Uterus (tissue), 4 donors: ENCODE measurements around the gene PPM1G. TPM values are rescaled to one million over a fixed set of nuclear protein-coding genes. Genes with fewer than 3 reads are reported as not detected.

Experiments used
- DNase-seq, 2 donors: peaks; one replicate each; pipeline ENCODE4 v3.0.0-alpha.2; 2019 to 2020
- H3K27ac ChIP-seq, 2 donors: fragments of 200-600 bp; sonication (generic); 1 replicate in 1 of 2; 2 replicates in 1 of 2; pipeline ENCODE4 v1.5.1; 2016 to 2018
- H3K27me3 ChIP-seq, 2 donors: fragments of 200-600 bp; sonication (generic); one replicate each; pipeline ENCODE4 v1.5.1; 2018 to 2019; ENCODE audit warnings: control low read depth in 1 of 2
- H3K36me3 ChIP-seq, 2 donors: fragments of 200-600 bp; sonication (generic); one replicate each; pipeline ENCODE4 v1.5.1; 2019; ENCODE audit warnings: control low read depth in 1 of 2
- H3K4me1 ChIP-seq, 2 donors: fragments of 200-600 bp; sonication (generic); one replicate each; pipeline ENCODE4 v1.5.1; 2018 to 2019; ENCODE audit warnings: control low read depth in 1 of 2
- H3K4me3 ChIP-seq, 2 donors: fragments of 200-600 bp; sonication (generic); 1 replicate in 1 of 2; 2 replicates in 1 of 2; pipeline ENCODE4 v1.5.1; 2018 to 2019; ENCODE audit warnings: mild to moderate bottlenecking in 1 of 2
- H3K9me3 ChIP-seq, 2 donors: fragments of 200-600 bp; sonication (generic); one replicate each; pipeline ENCODE4 v1.5.1; 2019; ENCODE audit warnings: control low read depth in 1 of 2
- CTCF ChIP-seq, 4 experiments: fragments of 200-600 bp in 2 of 4; fragments of 450-650 bp in 2 of 4; sonication (generic) in 2 of 4; IDR thresholded peaks; one replicate each; pipeline ENCODE4 v1.5.1; 2016 to 2019; ENCODE audit warnings: antibody characterized with exemption in 4 of 4, mild to moderate bottlenecking in 2 of 4, moderate library complexity in 1 of 4
- POLR2A ChIP-seq, 2 donors: fragments of 450-650 bp; IDR thresholded peaks; one replicate each; pipeline ENCODE4 v1.6.1; 2016; ENCODE audit warnings: antibody characterized with exemption in 2 of 2, mild to moderate bottlenecking in 1 of 2, moderate library complexity in 1 of 2
- intact Hi-C: fragments of 100-400 bp; cut with DNase I; formaldehyde crosslinking; loops from one replicate; pipeline ENCODE4 v1.15.1; 2023; ENCODE audit warnings: low total_unique reads
- total RNA-seq, 4 donors: library from RNA; depleted of rRNA in 3 of 4; stranded (reverse); fragments of >200 nt in 3 of 4; gene quantifications; one replicate each; pipeline versions ENCODE4 v1.1.0 to v1.2.4, GENCODE V29; 2014 to 2023
- donor health status: DM: yes; HTN: yes; CAD: no.

Gene PPM1G
- total RNA-seq, 4 donors from 2014 or later: 15.9 to 54.1 (median 42.2) TPM

- no peak for DNase-seq
- H3K9me3 ChIP-seq: no peaks in the 10 kb centered on the region
- no peaks in the 10 kb centered on the region for H3K4me1 ChIP-seq
- no peaks in the 10 kb centered on the region for H3K36me3 ChIP-seq
- H3K27me3 ChIP-seq: no peaks in the 10 kb centered on the region
- TF ChIP-seq POLR2A (IDR thresholded peaks at IDR 0.05) (no peak), CTCF (IDR thresholded peaks at IDR 0.05) (no peak)
- intact Hi-C loops: no loop called here
- H3K27ac ChIP-seq: no peak overlapping the region
- no peak overlapping the region for H3K4me3 ChIP-seq
Observed at GRCh38 chr2:27441226-27441926, 32.0 kb upstream of the PPM1G start.

- no peaks in the 10 kb centered on the region for H3K36me3 ChIP-seq
- TF ChIP-seq CTCF (IDR thresholded peaks at IDR 0.05) (no peak), POLR2A (IDR thresholded peaks at IDR 0.05) (no peak)
- no peak overlapping the region for H3K27ac ChIP-seq
- no peaks in the 10 kb centered on the region for H3K27me3 ChIP-seq
- H3K4me1 ChIP-seq: no peaks in the 10 kb centered on the region
- DNase-seq: no peak
- no peak overlapping the region for H3K4me3 ChIP-seq
- no peaks in the 10 kb centered on the region for H3K9me3 ChIP-seq
- intact Hi-C loops: no loop called here
Observed at GRCh38 chr2:27435628-27436027, 26.2 kb upstream of the PPM1G start.

- Histone ChIP-seq H3K27ac (no peak overlapping the region), H3K4me3 (no peak overlapping the region), H3K4me1 (peaks cover 0 to 8% of the 10 kb centered on the region in 2 donors), H3K36me3 (no peaks in the 10 kb centered on the region), H3K27me3 (no peaks in the 10 kb centered on the region), H3K9me3 (no peaks in the 10 kb centered on the region)
- TF ChIP-seq CTCF (IDR thresholded peaks at IDR 0.05) (no peak), POLR2A (IDR thresholded peaks at IDR 0.05) (no peak)
- intact Hi-C loops: no loop called here
- DNase-seq: no peak
Observed at GRCh38 chr2:27431395-27431794, 22.0 kb upstream of the PPM1G start.

GRCh38 chr2:27428978-27429541, 19.7 kb upstream of the PPM1G start:
- H3K9me3 ChIP-seq: no peaks in the 10 kb centered on the region
- TF ChIP-seq CTCF (IDR thresholded peaks at IDR 0.05) (no peak), POLR2A (IDR thresholded peaks at IDR 0.05) (no peak)
- no peaks in the 10 kb centered on the region for H3K36me3 ChIP-seq
- no peaks in the 10 kb centered on the region for H3K27me3 ChIP-seq
- H3K4me1 ChIP-seq: peaks cover 0 to 8% of the 10 kb centered on the region in 2 donors
- H3K27ac ChIP-seq: peak overlapping the region; percentile 95 to 99
- intact Hi-C loops: no loop called here
- H3K4me3 ChIP-seq: peak overlapping the region; percentile 95 to 98
- DNase-seq: peak; percentile 71 to 79

GRCh38 chr2:27428213-27428977, 19.0 kb upstream of the PPM1G start, which contains the start of gene NRBP1:
NRBP1 (plus strand) TSS chr2:27428631; CDS start chr2:27433274, 4,643 bp downstream.
- peak within 1 kb of the TSS; percentile 95 to 98 for H3K4me3 ChIP-seq
- H3K27me3 ChIP-seq: no peaks in the 10 kb centered on the region
- H3K36me3 ChIP-seq: no peaks in the 10 kb centered on the region
- peak; percentile 72 to 92 for TF ChIP-seq POLR2A (IDR thresholded peaks at IDR 0.05)
- peak in 2 of 4 experiments; percentile 5 to 6 for TF ChIP-seq CTCF (IDR thresholded peaks at IDR 0.05)
- intact Hi-C loops: no loop called here
- peak within 1 kb of the TSS; percentile 95 to 99 for H3K27ac ChIP-seq
- peaks cover 0 to 8% of the 10 kb centered on the region in 2 donors for H3K4me1 ChIP-seq
- DNase-seq: peak; percentile 90 to 91
- no peaks in the 10 kb centered on the region for H3K9me3 ChIP-seq
